LNCAP (cell line): ENCODE data around the gene ZBTB20.

Experiments used
- CTCF ChIP-seq: fragments of 450-650 bp; IDR thresholded peaks from 2 replicates; pipeline ENCODE4 v1.5.1; 2017; ENCODE audit warnings: mild to moderate bottlenecking

The ZBTB20 gene

GRCh38 chr3:114892131-114892879 lies 254.8 kb downstream of the ZBTB20 start:
- no peak for TF ChIP-seq CTCF

- no peak for TF ChIP-seq CTCF
These were observed 259.3 kb downstream of the ZBTB20 start for GRCh38 chr3:114887806-114888205.

GRCh38 chr3:114886905-114887304 lies 260.2 kb downstream of the ZBTB20 start:
- TF ChIP-seq CTCF = no peak

GRCh38 chr3:114884213-114884923 lies 262.7 kb downstream of the ZBTB20 start:
- TF ChIP-seq CTCF = no peak

- TF ChIP-seq CTCF = no peak
These were observed 267.0 kb downstream of the ZBTB20 start for GRCh38 chr3:114880078-114880477.

GRCh38 chr3:114879059-114880031 lies 267.7 kb downstream of the ZBTB20 start:
- no peak for TF ChIP-seq CTCF

- no peak for TF ChIP-seq CTCF
These were observed 268.8 kb downstream of the ZBTB20 start for GRCh38 chr3:114878114-114878839.
